HCT116 (cell line): ENCODE data around the gene CRIP2. TPM values are rescaled to one million over a fixed set of nuclear protein-coding genes. Genes with fewer than 3 reads are reported as not detected.
A peak's percentile ranks its signal among the peaks of the same experiment; 100 is the strongest.

Experiments used
- ATAC-seq: fragments of 200-7000 bp; cut with Tn5 transposase; 2 replicates; pipeline ENCODE4 v1.9.1; 2020; ENCODE audit warnings: mild to moderate bottlenecking, moderate library complexity
- BruUV-seq: library from RNA; stranded (reverse); fragments of 400-500 nt; replicated peaks from 2 replicates; lab custom pipeline; 2021; lab: Mats Ljungman, UMichigan
- CTCF ChIA-PET: fragments of 300-600 bp; sonication (Branson Sonifier 250); formaldehyde crosslinking; loops from one replicate; lab custom pipeline; 2021; ENCODE audit warnings: antibody characterized with exemption; lab: Charles Lee
- POLR2A ChIA-PET: fragments of 300-600, 350-600 bp; sonication (Branson Sonifier 250); formaldehyde crosslinking; loops from one replicate; lab custom pipeline; 2021; ENCODE audit warnings: antibody characterized with exemption; lab: Charles Lee
- RAD21 ChIA-PET, 2 experiments: fragments of 300-600 bp; sonication (Branson Sonifier 250); formaldehyde crosslinking; loops; one replicate each; lab custom pipeline; 2023; ENCODE audit warnings: low total read pairs in 2 of 2; ENCODE audit not compliant: uncharacterized antibody in 2 of 2, unreplicated experiment in 2 of 2, low non-redundant PET in 1 of 2; lab: Charles Lee
- DNase-seq: peaks from one replicate; pipeline ENCODE4 v3.0.0-alpha.2; 2010; ENCODE audit warnings: low read depth, low spot score
- H2AFZ ChIP-seq: fragments of 200-600 bp; shearing (Covaris generic), sonication (generic); 2 replicates; pipeline ENCODE4 v1.6.1; 2017; ENCODE audit warnings: low read depth, mixed run types, mixed read lengths, antibody characterized with exemption, low read length; ENCODE audit not compliant: poor library complexity, severe bottlenecking
- H3K27ac ChIP-seq: 2 replicates; pipeline ENCODE4 v1.5.1; 2012; ENCODE audit warnings: low read depth, low read length
- H3K27me3 ChIP-seq: fragments of 200-600 bp; sonication (generic); 2 replicates; pipeline ENCODE4 v1.6.1; 2016; ENCODE audit warnings: mixed run types, low read length, mixed read lengths; ENCODE audit not compliant: insufficient read depth
- H3K36me3 ChIP-seq, 2 experiments: fragments of 200-500 bp in 1 of 2; fragments of 200-600 bp in 1 of 2; sonication (Bioruptor generic) in 1 of 2; sonication (generic) in 1 of 2; 2 replicates each; pipeline versions ENCODE4 v1.5.1 to v1.6.1; 2014 to 2016; ENCODE audit warnings: low read length in 2 of 2, inconsistent platforms in 1 of 2, mixed read lengths in 1 of 2, mixed run types in 1 of 2; ENCODE audit not compliant: insufficient read depth in 2 of 2, control insufficient read depth in 1 of 2
- H3K4me1 ChIP-seq, 2 experiments: fragments of 200-600 bp in 1 of 2; sonication (generic) in 1 of 2; 2 replicates each; pipeline versions ENCODE4 v1.5.1 to v1.6.1; 2012 to 2017; ENCODE audit warnings: low read length in 2 of 2, inconsistent platforms in 1 of 2, mild to moderate bottlenecking in 1 of 2, mixed read lengths in 1 of 2, mixed run types in 1 of 2, moderate library complexity in 1 of 2; ENCODE audit not compliant: insufficient read depth in 2 of 2, control insufficient read depth in 1 of 2
- H3K4me2 ChIP-seq: fragments of 200-600 bp; sonication (generic); 2 replicates; pipeline ENCODE4 v1.6.1; 2017; ENCODE audit warnings: mixed run types, low read length, mixed read lengths
- H3K4me3 ChIP-seq, 2 experiments: fragments of 200-600 bp in 1 of 2; sonication (generic) in 1 of 2; replicated peaks in 1 of 2; 2 replicates each; pipeline ENCODE4 v1.5.1; 2011 to 2016; ENCODE audit warnings: low read length in 2 of 2, control low read depth in 1 of 2, low read depth in 1 of 2, mild to moderate bottlenecking in 1 of 2, mixed read lengths in 1 of 2, mixed run types in 1 of 2
- H3K79me2 ChIP-seq: fragments of 200-600 bp; sonication (generic); 2 replicates; pipeline ENCODE4 v1.6.1; 2017; ENCODE audit warnings: mild to moderate bottlenecking, mixed run types, low read length, moderate library complexity, mixed read lengths; ENCODE audit not compliant: insufficient read depth
- H3K9ac ChIP-seq: fragments of 200-600 bp; sonication (generic); 2 replicates; pipeline ENCODE4 v1.6.1; 2016; ENCODE audit warnings: low read length, mixed read lengths
- H3K9me2 ChIP-seq: fragments of 200-600 bp; sonication (generic), shearing (Covaris generic); 2 replicates; pipeline ENCODE4 v1.6.1; 2017; ENCODE audit warnings: mixed run types, mild to moderate bottlenecking, moderate library complexity; ENCODE audit not compliant: insufficient read depth
- H3K9me3 ChIP-seq, 2 experiments: fragments of 200-500 bp in 1 of 2; fragments of 200-600 bp in 1 of 2; sonication (Bioruptor generic) in 1 of 2; sonication (generic) in 1 of 2; 2 replicates each; pipeline ENCODE4 v1.6.1; 2014 to 2017; ENCODE audit warnings: low read length in 2 of 2, mixed read lengths in 2 of 2, inconsistent platforms in 1 of 2, low read depth in 1 of 2, mild to moderate bottlenecking in 1 of 2, mixed run types in 1 of 2, moderate library complexity in 1 of 2; ENCODE audit not compliant: control insufficient read depth in 1 of 2, insufficient read depth in 1 of 2
- H4K20me1 ChIP-seq: fragments of 200-600 bp; sonication (generic), shearing (Covaris generic); 2 replicates; pipeline ENCODE4 v1.6.1; 2017; ENCODE audit warnings: mixed run types, mild to moderate bottlenecking, moderate library complexity; ENCODE audit not compliant: insufficient read depth
- CBX3 ChIP-seq: IDR thresholded peaks from 2 replicates; pipeline ENCODE4 v1.6.1; 2012; ENCODE audit warnings: low read depth
- CEBPB ChIP-seq: IDR thresholded peaks from 2 replicates; pipeline ENCODE4 v1.6.1; 2012; ENCODE audit warnings: low read depth
- EGR1 ChIP-seq: IDR thresholded peaks from 2 replicates; pipeline ENCODE4 v1.6.1; 2012; ENCODE audit warnings: low read depth
- EZH2phosphoT487 ChIP-seq: fragments of 200-600 bp; IDR thresholded peaks from 2 replicates; pipeline ENCODE4 v1.6.1; 2018; ENCODE audit warnings: antibody characterized with exemption, borderline replicate concordance
- POLR2AphosphoS5 ChIP-seq: IDR thresholded peaks from 2 replicates; pipeline ENCODE4 v1.6.1; 2011; ENCODE audit warnings: mild to moderate bottlenecking, low read depth, low read length, moderate library complexity
- SIN3A ChIP-seq: IDR thresholded peaks from 2 replicates; pipeline ENCODE4 v1.6.1; 2012; ENCODE audit warnings: low read depth
- SP1 ChIP-seq: IDR thresholded peaks from 2 replicates; pipeline ENCODE4 v1.6.1; 2012; ENCODE audit warnings: low read depth
- SRF ChIP-seq: IDR thresholded peaks from 2 replicates; pipeline ENCODE4 v1.6.1; 2012; ENCODE audit warnings: low read depth
- TCF7L2 ChIP-seq: IDR thresholded peaks from 2 replicates; pipeline ENCODE4 v1.7.0; 2011; ENCODE audit warnings: borderline replicate concordance, inconsistent platforms; ENCODE audit not compliant: insufficient read depth, insufficient read length; ENCODE audit errors: extremely low read depth
- ZNF274 ChIP-seq: fragments of 200-500 bp; sonication (Bioruptor generic); IDR thresholded peaks from 2 replicates; pipeline ENCODE4 v1.6.1; 2014; ENCODE audit warnings: mild to moderate bottlenecking, low read depth, low read length, inconsistent platforms
- intact Hi-C: fragments of 100-400 bp; cut with micrococcal nuclease; formaldehyde crosslinking; loops from 2 replicates; pipeline ENCODE4 v1.10.0; 2022
- total RNA-seq: library from RNA; stranded (reverse); gene quantifications from one replicate; pipeline ENCODE4 v1.2.1, GENCODE V29; 2021; ENCODE audit not compliant: unreplicated experiment
- TF ChIP-seq, protein P1 (sequence below): IDR thresholded peaks from 2 replicates; pipeline ENCODE4 v1.6.1; 2012; ENCODE audit warnings: low read depth
- TF ChIP-seq, protein P2 (sequence below), 3 experiments: fragments of 200-600 bp in 1 of 3; sonication (generic) in 1 of 3; IDR thresholded peaks in 2 of 3; conservative IDR thresholded peaks in 1 of 3; 2 replicates each; pipeline ENCODE4 v1.5.1; 2012 to 2017; ENCODE audit warnings: low read depth in 2 of 3, low read length in 2 of 3, antibody characterized with exemption in 1 of 3, borderline replicate concordance in 1 of 3, control low read depth in 1 of 3, mild to moderate bottlenecking in 1 of 3, mixed read lengths in 1 of 3, mixed run types in 1 of 3, moderate library complexity in 1 of 3; ENCODE audit not compliant: insufficient read depth in 1 of 3
- TF ChIP-seq, protein P3 (sequence below): IDR thresholded peaks from 2 replicates; pipeline ENCODE4 v1.6.1; 2012

CRIP2 gene
- total RNA-seq, 1 experiment from 2014 or later, result 31.1 TPM

DNA sequence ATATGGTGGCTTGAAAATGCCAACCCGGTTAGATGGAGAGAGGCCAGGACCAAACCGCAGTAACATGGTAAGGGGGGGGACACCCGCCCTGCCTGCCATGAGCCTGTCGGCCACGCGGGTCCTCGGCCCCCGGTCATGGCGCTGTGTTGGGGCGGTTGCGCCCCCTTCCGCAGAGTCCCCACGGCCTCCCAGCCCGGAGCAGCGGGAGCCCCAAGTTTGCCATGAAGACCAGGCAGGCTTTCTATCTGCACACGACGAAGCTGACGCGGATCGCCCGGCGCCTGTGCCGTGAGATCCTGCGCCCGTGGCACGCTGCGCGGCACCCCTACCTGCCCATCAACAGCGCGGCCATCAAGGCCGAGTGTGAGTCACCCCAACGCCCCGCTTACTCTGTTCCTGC lies 10.1 kb upstream of the CRIP2 start:
- ChIA-PET CTCF (no interaction called here), POLR2A (no interaction called here), RAD21 (no interaction called here)
- H2AFZ ChIP-seq, result no peak overlapping the region
- DNase-seq (no peak), ATAC-seq (no peak)
- H3K36me3 ChIP-seq, result peaks cover 18 to 19% of the 10 kb centered on the region in 2 experiments; a peak in 3 of 4 replicates
- peak overlapping the region; percentile 59 for H3K4me2 ChIP-seq
- peaks cover 13 to 20% of the 10 kb centered on the region in 2 experiments for H3K4me1 ChIP-seq
- H3K4me3 ChIP-seq, result no peak overlapping the region
- H3K27ac ChIP-seq, result no peak overlapping the region; the same call in 1 of the 2 replicates
- H3K9me2 ChIP-seq, result no peaks in the 10 kb centered on the region
- no peaks in the 10 kb centered on the region for H3K9me3 ChIP-seq
- intact Hi-C loops, result no loop called here
- no peaks in the 10 kb centered on the region for H3K27me3 ChIP-seq
- no TSS peak for BruUV-seq
- H3K79me2 ChIP-seq, result no peaks in the 10 kb centered on the region
- TF ChIP-seq, protein P1, sequence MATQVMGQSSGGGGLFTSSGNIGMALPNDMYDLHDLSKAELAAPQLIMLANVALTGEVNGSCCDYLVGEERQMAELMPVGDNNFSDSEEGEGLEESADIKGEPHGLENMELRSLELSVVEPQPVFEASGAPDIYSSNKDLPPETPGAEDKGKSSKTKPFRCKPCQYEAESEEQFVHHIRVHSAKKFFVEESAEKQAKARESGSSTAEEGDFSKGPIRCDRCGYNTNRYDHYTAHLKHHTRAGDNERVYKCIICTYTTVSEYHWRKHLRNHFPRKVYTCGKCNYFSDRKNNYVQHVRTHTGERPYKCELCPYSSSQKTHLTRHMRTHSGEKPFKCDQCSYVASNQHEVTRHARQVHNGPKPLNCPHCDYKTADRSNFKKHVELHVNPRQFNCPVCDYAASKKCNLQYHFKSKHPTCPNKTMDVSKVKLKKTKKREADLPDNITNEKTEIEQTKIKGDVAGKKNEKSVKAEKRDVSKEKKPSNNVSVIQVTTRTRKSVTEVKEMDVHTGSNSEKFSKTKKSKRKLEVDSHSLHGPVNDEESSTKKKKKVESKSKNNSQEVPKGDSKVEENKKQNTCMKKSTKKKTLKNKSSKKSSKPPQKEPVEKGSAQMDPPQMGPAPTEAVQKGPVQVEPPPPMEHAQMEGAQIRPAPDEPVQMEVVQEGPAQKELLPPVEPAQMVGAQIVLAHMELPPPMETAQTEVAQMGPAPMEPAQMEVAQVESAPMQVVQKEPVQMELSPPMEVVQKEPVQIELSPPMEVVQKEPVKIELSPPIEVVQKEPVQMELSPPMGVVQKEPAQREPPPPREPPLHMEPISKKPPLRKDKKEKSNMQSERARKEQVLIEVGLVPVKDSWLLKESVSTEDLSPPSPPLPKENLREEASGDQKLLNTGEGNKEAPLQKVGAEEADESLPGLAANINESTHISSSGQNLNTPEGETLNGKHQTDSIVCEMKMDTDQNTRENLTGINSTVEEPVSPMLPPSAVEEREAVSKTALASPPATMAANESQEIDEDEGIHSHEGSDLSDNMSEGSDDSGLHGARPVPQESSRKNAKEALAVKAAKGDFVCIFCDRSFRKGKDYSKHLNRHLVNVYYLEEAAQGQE, result no peak
- TF ChIP-seq SIN3A, result no peak
- TF ChIP-seq TCF7L2, result no peak
- TF ChIP-seq ZNF274, result no peak
- TF ChIP-seq, protein P2, sequence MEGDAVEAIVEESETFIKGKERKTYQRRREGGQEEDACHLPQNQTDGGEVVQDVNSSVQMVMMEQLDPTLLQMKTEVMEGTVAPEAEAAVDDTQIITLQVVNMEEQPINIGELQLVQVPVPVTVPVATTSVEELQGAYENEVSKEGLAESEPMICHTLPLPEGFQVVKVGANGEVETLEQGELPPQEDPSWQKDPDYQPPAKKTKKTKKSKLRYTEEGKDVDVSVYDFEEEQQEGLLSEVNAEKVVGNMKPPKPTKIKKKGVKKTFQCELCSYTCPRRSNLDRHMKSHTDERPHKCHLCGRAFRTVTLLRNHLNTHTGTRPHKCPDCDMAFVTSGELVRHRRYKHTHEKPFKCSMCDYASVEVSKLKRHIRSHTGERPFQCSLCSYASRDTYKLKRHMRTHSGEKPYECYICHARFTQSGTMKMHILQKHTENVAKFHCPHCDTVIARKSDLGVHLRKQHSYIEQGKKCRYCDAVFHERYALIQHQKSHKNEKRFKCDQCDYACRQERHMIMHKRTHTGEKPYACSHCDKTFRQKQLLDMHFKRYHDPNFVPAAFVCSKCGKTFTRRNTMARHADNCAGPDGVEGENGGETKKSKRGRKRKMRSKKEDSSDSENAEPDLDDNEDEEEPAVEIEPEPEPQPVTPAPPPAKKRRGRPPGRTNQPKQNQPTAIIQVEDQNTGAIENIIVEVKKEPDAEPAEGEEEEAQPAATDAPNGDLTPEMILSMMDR (IDR thresholded peaks at IDR 0.05 in 2 of 3, conservative IDR thresholded peaks at IDR 0.05 in 1 of 3; ENCODE audit: borderline replicate concordance in 1 of 3, insufficient read depth in 1 of 3, low read depth in 2 of 3, low read length in 2 of 3), result no peak
- TF ChIP-seq SRF, result no peak
- no peak for TF ChIP-seq SP1
- no peak for TF ChIP-seq CEBPB
- no peak for TF ChIP-seq POLR2AphosphoS5
- TF ChIP-seq, protein P3, sequence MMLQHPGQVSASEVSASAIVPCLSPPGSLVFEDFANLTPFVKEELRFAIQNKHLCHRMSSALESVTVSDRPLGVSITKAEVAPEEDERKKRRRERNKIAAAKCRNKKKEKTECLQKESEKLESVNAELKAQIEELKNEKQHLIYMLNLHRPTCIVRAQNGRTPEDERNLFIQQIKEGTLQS, result no peak
- no peak for TF ChIP-seq EGR1
- TF ChIP-seq CBX3, result no peak
- TF ChIP-seq EZH2phosphoT487, result no peak
- H3K9ac ChIP-seq, result no peak overlapping the region
- H4K20me1 ChIP-seq, result no peaks in the 10 kb centered on the region
